Caki2 (cell line): ENCODE data around the gene NDRG4. TPM values are rescaled to one million over a fixed set of nuclear protein-coding genes. Genes with fewer than 3 reads are reported as not detected.

Experiments used
- total RNA-seq: library from RNA; depleted of rRNA; stranded (reverse); fragments of >200 nt; shearing (Covaris generic); gene quantifications from 2 replicates; pipeline ENCODE4 v1.2.3, GENCODE V29; 2014; ENCODE audit warnings: low replicate concordance; rRNA removed

The NDRG4 gene
- total RNA-seq, 1 experiment from 2014 or later: 72.1 TPM

Other genes with a start within 250 kb of the NDRG4 start
- gene PRSS54, start 205.1 kb upstream of the NDRG4 start, total RNA-seq: not detected in 2 replicates
- gene GINS3, start 107.7 kb upstream of the NDRG4 start, total RNA-seq: 8.2 and 17.2 TPM in 2 replicates
- gene SETD6, start 15.4 kb downstream of the NDRG4 start, total RNA-seq: 17.8 and 26.2 TPM in 2 replicates
- gene CNOT1, start 129.7 kb downstream of the NDRG4 start, total RNA-seq: 60.7 and 114 TPM in 2 replicates
- gene SLC38A7, start 184.6 kb downstream of the NDRG4 start, total RNA-seq: 7.7 and 24.3 TPM in 2 replicates
- gene GOT2, start 234.2 kb downstream of the NDRG4 start, total RNA-seq: 58.3 and 63.1 TPM in 2 replicates